Measurements from ENCODE around the gene MRPL9.

GRCh38 chr1:151800830-151801229, 37.5 kb upstream of the MRPL9 start:
- TF ChIP-seq EZH2 (optimal IDR thresholded peaks at IDR 0.05; ENCODE audit: low read depth, low read length) (no peak), CTCF (IDR thresholded peaks at IDR 0.05; ENCODE audit: low read length) (no peak)
